ENCODE data around the gene ANKRD13C. TPM values are rescaled to one million over a fixed set of nuclear protein-coding genes. Genes with fewer than 3 reads are reported as not detected.
"Not testable (repeated sequence)": the region's sequence is repeated elsewhere in the genome, so short reads cannot be mapped to it uniquely, and the experiment has no call there.

ANKRD13C gene
- total RNA-seq, 3 donors from 2014 or later = 20.8 to 24.8 (median 23.4) TPM

- Histone ChIP-seq H3K36me3 (ENCODE audit: low read depth) (no peaks in the 10 kb centered on the region), H3K4me3 (no peak overlapping the region), H3K4me1 (ENCODE audit: low read depth) (no peaks in the 10 kb centered on the region), H3K9me3 (no peaks in the 10 kb centered on the region)
- no peak for ATAC-seq
- intact Hi-C loops (cut with DNase I, micrococcal nuclease) = no loop called here
- no peak for TF ChIP-seq CTCF (IDR thresholded peaks at IDR 0.05)
- DNase-seq = no peak
Measured at GRCh38 chr1:70383483-70383882, 29.0 kb upstream of the ANKRD13C start.

- Histone ChIP-seq H3K36me3 (ENCODE audit: low read depth) (no peaks in the 10 kb centered on the region), H3K4me3 (no peak overlapping the region), H3K9me3 (no peaks in the 10 kb centered on the region), H3K4me1 (ENCODE audit: low read depth) (no peaks in the 10 kb centered on the region)
- DNase-seq (no peak), ATAC-seq (peak; percentile 65)
- no peak for TF ChIP-seq CTCF (IDR thresholded peaks at IDR 0.05)
- intact Hi-C loops (cut with DNase I, micrococcal nuclease) = no loop called here
Measured at GRCh38 chr1:70382682-70383081, 28.2 kb upstream of the ANKRD13C start.

GRCh38 chr1:70376196-70376595 lies 21.7 kb upstream of the ANKRD13C start:
- Histone ChIP-seq H3K36me3 (ENCODE audit: low read depth) (no peaks in the 10 kb centered on the region), H3K4me1 (ENCODE audit: low read depth) (peaks cover 3% of the 10 kb centered on the region), H3K4me3 (no peak overlapping the region), H3K9me3 (no peaks in the 10 kb centered on the region)
- no peak for ATAC-seq
- DNase-seq = no peak
- intact Hi-C loops (cut with DNase I, micrococcal nuclease) = no loop called here
- TF ChIP-seq CTCF (IDR thresholded peaks at IDR 0.05) = no peak

- DNase-seq; H3K9me3 ChIP-seq; intact Hi-C loops (cut with DNase I, micrococcal nuclease); H3K36me3 ChIP-seq (ENCODE audit: low read depth); H3K4me1 ChIP-seq (ENCODE audit: low read depth); H3K4me3 ChIP-seq; ATAC-seq: not testable (repeated sequence)
Measured at GRCh38 chr1:70373580-70373979, 19.1 kb upstream of the ANKRD13C start.

- DNase-seq (no peak), ATAC-seq (no peak)
- peaks cover 3% of the 10 kb centered on the region for H3K4me1 ChIP-seq (ENCODE audit: low read depth)
- intact Hi-C loops (cut with DNase I, micrococcal nuclease) = no loop called here
- no peaks in the 10 kb centered on the region for H3K36me3 ChIP-seq (ENCODE audit: low read depth)
- H3K9me3 ChIP-seq = no peaks in the 10 kb centered on the region
- no peak overlapping the region for H3K4me3 ChIP-seq
- no peak for TF ChIP-seq CTCF (IDR thresholded peaks at IDR 0.05)
Measured at GRCh38 chr1:70372426-70372825, 17.9 kb upstream of the ANKRD13C start.

- H3K4me3 ChIP-seq; ATAC-seq; intact Hi-C loops (cut with DNase I, micrococcal nuclease); H3K4me1 ChIP-seq (ENCODE audit: low read depth); H3K9me3 ChIP-seq; DNase-seq; H3K36me3 ChIP-seq (ENCODE audit: low read depth): not testable (repeated sequence)
Measured at GRCh38 chr1:70371586-70371985, 17.1 kb upstream of the ANKRD13C start.

- H3K4me1 ChIP-seq (ENCODE audit: low read depth); DNase-seq; intact Hi-C loops (cut with DNase I, micrococcal nuclease); H3K4me3 ChIP-seq; H3K9me3 ChIP-seq; H3K36me3 ChIP-seq (ENCODE audit: low read depth): not testable (repeated sequence)
- peak; percentile 29 for ATAC-seq
Measured at GRCh38 chr1:70367397-70367796, 12.9 kb upstream of the ANKRD13C start.

- ATAC-seq (peak; percentile 59), DNase-seq (peak in 1 of 3 donors; percentile 40)
- H3K9me3 ChIP-seq; intact Hi-C loops (cut with DNase I, micrococcal nuclease); H3K4me1 ChIP-seq (ENCODE audit: low read depth); H3K4me3 ChIP-seq; H3K36me3 ChIP-seq (ENCODE audit: low read depth): not testable (repeated sequence)
Measured at GRCh38 chr1:70366997-70367396, 12.5 kb upstream of the ANKRD13C start.

- H3K36me3 ChIP-seq (ENCODE audit: low read depth); H3K9me3 ChIP-seq; H3K4me3 ChIP-seq; DNase-seq; H3K4me1 ChIP-seq (ENCODE audit: low read depth); intact Hi-C loops (cut with DNase I, micrococcal nuclease); ATAC-seq: not testable (repeated sequence)
Measured at GRCh38 chr1:70366425-70366952, 12.0 kb upstream of the ANKRD13C start.
